Esophagus muscularis mucosa (tissue), 3 donors: ENCODE data around the gene IL23A.

Experiments
- CTCF ChIP-seq, 3 experiments: fragments of 200-600 bp in 2 of 3; fragments of 450-650 bp in 1 of 3; sonication (generic) in 2 of 3; IDR thresholded peaks; one replicate each; pipeline ENCODE4 v1.5.1; 2017 to 2019; ENCODE audit warnings: antibody characterized with exemption in 3 of 3, mild to moderate bottlenecking in 2 of 3, moderate library complexity in 1 of 3
- POLR2A ChIP-seq: fragments of 450-650 bp; IDR thresholded peaks from one replicate; pipeline ENCODE4 v1.6.1; 2017; ENCODE audit warnings: antibody characterized with exemption, moderate library complexity, mild to moderate bottlenecking, low read depth

GRCh38 chr12:56346675-56347074, 8.0 kb downstream of the IL23A start:
- no peak for TF ChIP-seq CTCF (IDR thresholded peaks at IDR 0.05)
- TF ChIP-seq POLR2A: no peak
